Activated T-helper 2 cell treated with anti-CD3 and anti-CD28 coated beads, Interferon-gamma antibody, Interleukin-2, Interleukin-4, amounts not matched to agents 10 μg/mL and 5 μg/mL and 100 μg/mL, durations not matched to agents 14 hours and 24 hours and 36 hours (primary cell): Measurements from ENCODE around the gene PACC1. TPM values are rescaled to one million over a fixed set of nuclear protein-coding genes. Genes with fewer than 3 reads are reported as not detected.

ENCODE experiments used
- DNase-seq: peaks from one replicate; pipeline ENCODE4 v3.0.0; 2021; ENCODE audit warnings: low spot score
- H3K27ac Mint-ChIP-seq: one replicate; pipeline ENCODE4 v1.8.0; 2021; ENCODE audit warnings: mixed read lengths
- H3K27me3 Mint-ChIP-seq: one replicate; pipeline ENCODE4 v1.8.0; 2021; ENCODE audit warnings: low read depth, mixed read lengths
- H3K36me3 Mint-ChIP-seq: one replicate; pipeline ENCODE4 v1.8.0; 2021; ENCODE audit warnings: low read depth, mixed read lengths
- H3K4me1 Mint-ChIP-seq: one replicate; pipeline ENCODE4 v1.8.0; 2021; ENCODE audit warnings: low read depth, mixed read lengths
- H3K4me3 Mint-ChIP-seq: one replicate; pipeline ENCODE4 v1.8.0; 2021; ENCODE audit warnings: low read depth, mild to moderate bottlenecking, moderate library complexity, mixed read lengths
- H3K9me3 Mint-ChIP-seq: one replicate; pipeline ENCODE4 v1.8.0; 2021; ENCODE audit warnings: mixed read lengths
- intact Hi-C: fragments of 100-400 bp; cut with micrococcal nuclease; formaldehyde crosslinking; loops from one replicate; pipeline ENCODE4 v1.15.1; 2023
- total RNA-seq: library from RNA; stranded (reverse); gene quantifications from 2 replicates; pipeline ENCODE4 v1.2.3, GENCODE V29; 2022

PACC1 gene
- 19.4 and 20.1 TPM in 2 replicates for total RNA-seq

- peak within 1 kb of the TSS; percentile 96 for H3K27ac Mint-ChIP-seq
- H3K27me3 Mint-ChIP-seq: no peaks in the 10 kb centered on the region
- H3K36me3 Mint-ChIP-seq: peaks cover 32% of the 10 kb centered on the region
- peak within 1 kb of the TSS; percentile 100 for H3K4me3 Mint-ChIP-seq
- no peaks in the 10 kb centered on the region for H3K9me3 Mint-ChIP-seq
- intact Hi-C loops: loop anchor here (1.0 kb wide), 1 partner anchor 18 kb away; the partner anchor contains the start of gene NENF
- DNase-seq: peak; percentile 90
- peaks cover 22% of the 10 kb centered on the region for H3K4me1 Mint-ChIP-seq
Measured at GRCh38 chr1:212414328-212415106, at the start of gene PACC1. TSS of gene PACC1 (minus strand) at chr1:212414886. CDS start at chr1:212414757, 129 bp downstream.

GRCh38 chr1:212463565-212464285, 49.0 kb upstream of the PACC1 start:
- Mint-ChIP-seq H3K36me3 (no peaks in the 10 kb centered on the region), H3K9me3 (no peaks in the 10 kb centered on the region), H3K27me3 (no peaks in the 10 kb centered on the region), H3K27ac (no peak overlapping the region), H3K4me3 (no peak overlapping the region), H3K4me1 (peaks cover under 1% of the 10 kb centered on the region)
- intact Hi-C loops: no loop called here
- no peak for DNase-seq

- H3K27ac Mint-ChIP-seq: no peak overlapping the region
- DNase-seq: no peak
- intact Hi-C loops: no loop called here
- H3K9me3 Mint-ChIP-seq: no peaks in the 10 kb centered on the region
- H3K27me3 Mint-ChIP-seq: no peaks in the 10 kb centered on the region
- H3K36me3 Mint-ChIP-seq: no peaks in the 10 kb centered on the region
- H3K4me3 Mint-ChIP-seq: no peak overlapping the region
- peaks cover 2% of the 10 kb centered on the region for H3K4me1 Mint-ChIP-seq
Measured at GRCh38 chr1:212461916-212462660, 47.4 kb upstream of the PACC1 start.

- Mint-ChIP-seq H3K4me3 (no peak overlapping the region), H3K27ac (no peak overlapping the region), H3K36me3 (no peaks in the 10 kb centered on the region), H3K4me1 (peaks cover 2% of the 10 kb centered on the region), H3K27me3 (no peaks in the 10 kb centered on the region), H3K9me3 (no peaks in the 10 kb centered on the region)
- intact Hi-C loops: no loop called here
- DNase-seq: no peak
Measured at GRCh38 chr1:212460376-212460775, 45.7 kb upstream of the PACC1 start.

- Mint-ChIP-seq H3K4me3 (no peak overlapping the region), H3K27me3 (no peaks in the 10 kb centered on the region), H3K9me3 (no peaks in the 10 kb centered on the region), H3K27ac (no peak overlapping the region), H3K4me1 (peaks cover 2% of the 10 kb centered on the region), H3K36me3 (no peaks in the 10 kb centered on the region)
- no peak for DNase-seq
- intact Hi-C loops: loop anchor here (5.0 kb wide), 1 partner anchor 92 kb away; no protein-coding TSS in a partner anchor
Measured at GRCh38 chr1:212459656-212460055, 45.0 kb upstream of the PACC1 start.

GRCh38 chr1:212458817-212459216, 44.1 kb upstream of the PACC1 start:
- DNase-seq: no peak
- no peaks in the 10 kb centered on the region for H3K27me3 Mint-ChIP-seq
- H3K27ac Mint-ChIP-seq: no peak overlapping the region
- no peak overlapping the region for H3K4me3 Mint-ChIP-seq
- no peaks in the 10 kb centered on the region for H3K36me3 Mint-ChIP-seq
- intact Hi-C loops: loop anchor here (5.0 kb wide), 1 partner anchor 92 kb away; no protein-coding TSS in a partner anchor
- peaks cover 2% of the 10 kb centered on the region for H3K4me1 Mint-ChIP-seq
- H3K9me3 Mint-ChIP-seq: no peaks in the 10 kb centered on the region

GRCh38 chr1:212457740-212458338, 43.2 kb upstream of the PACC1 start:
- Mint-ChIP-seq H3K27me3 (no peaks in the 10 kb centered on the region), H3K27ac (no peak overlapping the region), H3K9me3 (no peaks in the 10 kb centered on the region), H3K36me3 (no peaks in the 10 kb centered on the region), H3K4me3 (no peak overlapping the region), H3K4me1 (peaks cover 4% of the 10 kb centered on the region)
- peak; percentile 22 for DNase-seq
- intact Hi-C loops: loop anchor here (2.0 to 5.0 kb wide), 2 partner anchors 91 to 395 kb away; no protein-coding TSS in a partner anchor

- Mint-ChIP-seq H3K4me1 (peaks cover 6% of the 10 kb centered on the region), H3K9me3 (no peaks in the 10 kb centered on the region), H3K36me3 (no peaks in the 10 kb centered on the region), H3K27me3 (no peaks in the 10 kb centered on the region), H3K27ac (no peak overlapping the region), H3K4me3 (no peak overlapping the region)
- intact Hi-C loops: loop anchor here (1.0 to 5.0 kb wide), 4 partner anchors 89 to 776 kb away; no protein-coding TSS in a partner anchor
- peak; percentile 70 for DNase-seq
Measured at GRCh38 chr1:212455803-212456528, 41.3 kb upstream of the PACC1 start.

- DNase-seq: no peak
- no peak overlapping the region for H3K4me3 Mint-ChIP-seq
- intact Hi-C loops: loop anchor here (5.0 kb wide), 1 partner anchor 88 kb away; no protein-coding TSS in a partner anchor
- no peaks in the 10 kb centered on the region for H3K27me3 Mint-ChIP-seq
- no peak overlapping the region for H3K27ac Mint-ChIP-seq
- H3K9me3 Mint-ChIP-seq: no peaks in the 10 kb centered on the region
- peaks cover 6% of the 10 kb centered on the region for H3K4me1 Mint-ChIP-seq
- H3K36me3 Mint-ChIP-seq: no peaks in the 10 kb centered on the region
Measured at GRCh38 chr1:212455401-212455800, 40.7 kb upstream of the PACC1 start.

- no peaks in the 10 kb centered on the region for H3K27me3 Mint-ChIP-seq
- H3K27ac Mint-ChIP-seq: no peak overlapping the region
- no peaks in the 10 kb centered on the region for H3K36me3 Mint-ChIP-seq
- H3K4me3 Mint-ChIP-seq: no peak overlapping the region
- DNase-seq: no peak
- no peaks in the 10 kb centered on the region for H3K9me3 Mint-ChIP-seq
- H3K4me1 Mint-ChIP-seq: peaks cover 6% of the 10 kb centered on the region
- intact Hi-C loops: loop anchor here (5.0 kb wide), 1 partner anchor 87 kb away; no protein-coding TSS in a partner anchor
Measured at GRCh38 chr1:212454741-212455140, 40.1 kb upstream of the PACC1 start.

- Mint-ChIP-seq H3K27me3 (no peaks in the 10 kb centered on the region), H3K4me1 (peaks cover 4% of the 10 kb centered on the region), H3K4me3 (no peak overlapping the region), H3K36me3 (no peaks in the 10 kb centered on the region), H3K27ac (no peak overlapping the region), H3K9me3 (no peaks in the 10 kb centered on the region)
- no peak for DNase-seq
- intact Hi-C loops: no loop called here
Measured at GRCh38 chr1:212453156-212453857, 38.6 kb upstream of the PACC1 start.
